SW 1271 (cell line): ENCODE data around the gene ZER1.
"Not testable (repeated sequence)": the region's sequence is repeated elsewhere in the genome, so short reads cannot be mapped to it uniquely, and the experiment has no call there.

Experiments used
- DNase-seq, 2 experiments: peaks; one replicate each; lab custom pipeline; 2025; lab: John Stamatoyannopoulos, UW

The ZER1 gene

DNA sequence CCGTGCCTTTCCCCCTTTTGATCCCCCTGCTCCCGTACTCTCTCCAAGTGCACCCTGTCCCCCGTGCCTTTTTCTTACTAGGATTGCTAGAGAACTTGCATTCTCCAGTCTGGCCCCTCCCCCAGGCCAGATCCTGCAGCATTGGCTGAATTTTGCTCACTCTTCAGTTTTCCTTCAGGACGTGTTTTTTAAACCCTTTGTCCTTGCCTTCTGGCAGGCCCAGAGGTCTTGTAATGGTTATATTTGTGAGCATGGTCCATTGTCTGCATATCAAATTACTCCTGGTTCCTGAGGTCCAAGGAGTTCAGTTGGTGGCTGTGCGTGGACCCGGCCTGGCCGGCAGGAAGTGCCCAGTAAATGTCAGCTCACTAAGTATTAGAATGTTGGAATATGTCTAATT, 15.9 kb upstream of the ZER1 start:
- no peak for DNase-seq

DNA sequence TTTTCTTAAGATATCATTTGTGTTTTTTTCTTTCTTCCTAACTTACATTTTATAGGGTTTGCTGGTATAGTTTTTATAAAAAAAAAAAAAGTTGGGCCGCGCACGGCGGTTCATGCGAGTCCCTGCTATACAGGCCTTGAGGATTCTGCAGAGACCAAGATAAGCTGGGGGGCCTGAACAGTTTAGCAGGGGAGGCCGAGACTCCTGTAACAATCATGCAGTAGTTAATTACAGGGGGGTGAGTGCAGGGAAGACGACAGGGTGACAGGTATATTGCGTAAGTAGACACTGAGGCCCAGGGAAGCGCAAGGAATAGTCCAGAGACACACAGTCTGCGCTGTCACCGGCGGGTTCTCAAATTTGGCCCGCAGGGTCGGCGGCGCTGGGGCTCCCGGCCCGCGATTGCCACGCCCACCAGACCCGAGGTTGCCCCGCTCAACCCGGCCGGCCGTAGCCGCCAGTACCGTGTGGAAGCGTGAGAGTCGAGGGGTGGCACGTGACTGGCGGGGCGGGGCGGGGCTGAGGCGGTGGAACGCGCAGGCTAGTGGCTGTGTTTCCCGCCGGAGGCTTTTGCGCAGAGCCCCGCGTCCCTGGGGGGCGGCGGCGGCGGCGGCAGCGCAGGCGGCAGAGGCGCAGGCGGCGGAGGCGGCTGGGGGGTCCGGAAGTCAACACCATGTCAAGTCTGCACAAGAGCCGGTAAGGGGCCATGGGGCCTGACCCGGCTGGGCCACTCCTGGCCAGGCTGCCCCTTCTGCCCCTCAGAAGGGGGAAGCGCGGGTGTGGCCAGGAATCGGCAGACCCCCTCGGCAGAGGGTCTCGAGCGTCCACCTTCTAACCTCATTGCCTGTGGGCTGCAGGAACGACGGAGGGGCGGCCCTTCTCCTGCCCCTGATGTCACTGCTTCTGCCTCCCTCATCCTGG, 15.2 kb upstream of the ZER1 start, which contains the start of gene TBC1D13:
TBC1D13 (plus strand) TSS at position 573 of the 921 bp plus-strand sequence; CDS start at position 674, 101 bp downstream.
- DNase-seq: peak; percentile 63 to 87

DNA sequence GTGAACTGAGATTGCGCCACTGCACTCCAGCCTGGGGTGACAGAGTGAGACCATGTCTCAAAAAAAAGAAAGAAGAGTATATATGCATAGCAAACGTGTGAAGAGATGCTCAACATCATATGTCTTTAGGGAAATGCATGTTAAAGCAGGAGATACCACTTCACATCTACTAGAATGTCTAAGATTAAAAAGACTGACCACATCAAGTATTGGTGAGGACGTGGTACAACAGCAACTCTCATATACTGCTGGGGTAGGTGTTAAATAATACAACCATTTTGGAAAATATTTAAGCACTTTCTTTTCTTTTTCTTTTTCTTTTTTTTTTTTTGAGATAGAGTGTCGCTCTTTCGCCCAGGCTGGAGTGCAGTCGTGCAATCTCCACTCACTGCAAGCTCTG, 13.7 kb upstream of the ZER1 start:
- DNase-seq: no peak

DNA sequence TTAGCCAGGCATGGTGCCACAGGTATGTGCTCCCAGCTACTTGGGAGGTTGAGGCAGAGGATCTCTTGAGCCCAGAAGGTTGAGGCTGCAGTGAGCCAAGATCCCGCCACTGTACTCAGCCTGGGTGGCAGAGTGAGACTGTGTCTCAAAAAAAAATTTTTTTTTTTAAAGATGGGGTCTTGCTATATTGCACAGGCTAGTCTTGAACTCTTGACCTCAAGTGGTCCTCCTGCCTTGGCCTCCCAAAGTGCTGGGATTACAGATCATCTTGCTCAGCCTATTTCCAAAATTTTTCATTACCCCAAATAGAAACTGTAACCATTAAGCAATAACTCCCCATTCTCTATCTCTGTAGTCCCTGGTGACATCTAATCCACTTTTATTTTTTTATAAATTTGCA, 10.9 kb upstream of the ZER1 start:
- DNase-seq: no peak

- no peak for DNase-seq
Observed at GRCh38 chr9:128781187-128782070, 9.7 kb upstream of the ZER1 start.

- DNase-seq: not testable (repeated sequence)
Observed at GRCh38 chr9:128780093-128780492, 8.4 kb upstream of the ZER1 start.

DNA sequence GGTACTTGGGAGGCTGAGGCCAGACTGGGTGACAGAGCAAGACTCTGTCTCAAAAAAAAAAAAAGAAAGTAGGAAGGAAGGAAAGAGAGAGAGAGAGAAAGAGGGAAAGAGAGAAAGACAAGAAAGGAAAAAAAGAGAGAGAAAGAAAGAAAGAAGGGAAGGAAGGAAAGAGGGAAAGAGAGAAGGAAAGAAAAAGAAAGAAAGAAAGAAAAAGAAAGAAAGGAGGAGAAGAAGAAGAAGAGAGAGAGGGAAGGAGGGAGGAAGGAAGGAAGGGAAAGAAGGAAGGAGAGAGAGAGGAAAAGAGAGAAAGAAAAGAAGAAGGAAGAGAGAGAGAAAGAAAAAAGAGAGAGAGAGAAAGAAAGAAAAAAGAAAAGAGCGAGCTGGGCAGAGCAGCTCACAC, 3.1 kb upstream of the ZER1 start:
- DNase-seq: no peak

- no peak for DNase-seq
Observed at GRCh38 chr9:128773049-128773448, 1.3 kb upstream of the ZER1 start.

- no peak for DNase-seq
Observed at GRCh38 chr9:128771094-128771721, 519 bp downstream of the ZER1 start.

DNA sequence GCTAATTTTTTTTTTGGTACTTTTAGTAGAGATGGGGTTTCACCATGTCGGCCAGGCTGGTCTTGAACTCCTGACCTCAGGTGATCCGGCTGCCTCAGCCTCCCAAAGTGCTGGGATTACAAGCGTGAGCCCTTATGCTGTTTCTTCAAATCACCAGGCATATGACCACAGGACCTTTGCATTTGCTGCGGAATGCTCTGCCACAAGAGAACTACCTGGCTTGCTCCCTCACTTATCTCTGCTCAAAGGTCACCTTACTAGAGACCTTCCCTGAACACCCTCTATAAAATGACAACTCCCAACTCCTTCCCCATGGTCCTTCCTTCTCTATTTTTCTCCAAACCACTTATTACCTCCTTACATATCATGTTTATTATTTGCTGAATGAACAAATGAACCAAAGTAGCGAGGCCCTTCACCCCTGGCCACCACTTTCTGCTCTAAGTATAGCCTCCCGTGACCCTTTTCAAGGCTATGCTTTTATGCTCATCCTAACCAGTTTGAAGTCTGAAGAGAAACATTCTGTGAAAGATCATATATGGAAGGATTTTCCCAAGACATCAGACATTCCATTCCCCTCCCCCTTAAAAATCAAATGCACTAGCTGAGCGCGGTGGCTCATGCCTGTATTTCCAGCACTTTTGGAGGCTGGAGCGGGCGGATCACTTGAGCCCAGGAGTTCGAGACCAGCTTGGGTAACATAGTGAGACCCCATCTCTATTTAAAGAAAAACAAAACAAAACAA, 1.3 kb downstream of the ZER1 start:
- DNase-seq: no peak

- no peak for DNase-seq
Observed at GRCh38 chr9:128768606-128769005, 3.1 kb downstream of the ZER1 start.

DNA sequence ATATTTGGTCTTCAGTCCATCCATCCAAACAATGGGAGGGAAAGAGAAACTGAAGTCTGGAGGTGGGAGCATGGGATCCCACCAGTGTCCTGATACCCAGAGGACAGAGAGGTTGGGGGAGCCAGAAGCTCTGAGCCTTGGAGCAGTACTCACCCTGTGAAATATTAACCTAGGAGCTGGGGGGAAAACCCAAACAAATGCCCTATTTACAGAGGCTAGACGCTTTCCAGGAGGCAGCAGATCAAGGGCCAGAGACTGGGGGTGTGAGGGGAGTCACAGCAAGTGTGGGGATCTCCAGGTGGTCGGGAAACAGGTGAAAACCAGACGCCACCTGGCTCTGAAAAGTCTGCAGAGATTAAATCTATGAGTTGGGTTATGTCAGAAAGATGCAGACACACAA, 6.2 kb downstream of the ZER1 start:
- DNase-seq: no peak

DNA sequence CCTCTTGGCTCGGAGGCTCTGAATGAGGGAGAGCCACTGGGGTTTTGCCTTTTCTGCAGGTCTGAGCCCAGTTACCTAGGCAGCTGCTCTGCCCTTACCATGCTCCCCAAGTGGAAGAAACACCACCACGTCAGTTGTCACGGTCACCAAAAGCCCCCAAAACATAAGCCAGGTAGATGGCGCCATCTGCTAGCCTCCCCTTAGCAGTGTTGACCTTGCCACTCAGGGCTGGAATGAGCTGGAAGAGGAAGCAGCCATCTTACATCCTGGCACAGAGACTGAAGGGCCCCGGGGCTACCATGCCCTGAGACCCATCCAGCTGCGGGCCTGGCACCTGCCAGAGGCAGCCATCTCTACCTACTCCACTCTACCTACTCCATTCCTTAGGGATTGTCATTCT, 7.4 kb downstream of the ZER1 start:
- no peak for DNase-seq

DNA sequence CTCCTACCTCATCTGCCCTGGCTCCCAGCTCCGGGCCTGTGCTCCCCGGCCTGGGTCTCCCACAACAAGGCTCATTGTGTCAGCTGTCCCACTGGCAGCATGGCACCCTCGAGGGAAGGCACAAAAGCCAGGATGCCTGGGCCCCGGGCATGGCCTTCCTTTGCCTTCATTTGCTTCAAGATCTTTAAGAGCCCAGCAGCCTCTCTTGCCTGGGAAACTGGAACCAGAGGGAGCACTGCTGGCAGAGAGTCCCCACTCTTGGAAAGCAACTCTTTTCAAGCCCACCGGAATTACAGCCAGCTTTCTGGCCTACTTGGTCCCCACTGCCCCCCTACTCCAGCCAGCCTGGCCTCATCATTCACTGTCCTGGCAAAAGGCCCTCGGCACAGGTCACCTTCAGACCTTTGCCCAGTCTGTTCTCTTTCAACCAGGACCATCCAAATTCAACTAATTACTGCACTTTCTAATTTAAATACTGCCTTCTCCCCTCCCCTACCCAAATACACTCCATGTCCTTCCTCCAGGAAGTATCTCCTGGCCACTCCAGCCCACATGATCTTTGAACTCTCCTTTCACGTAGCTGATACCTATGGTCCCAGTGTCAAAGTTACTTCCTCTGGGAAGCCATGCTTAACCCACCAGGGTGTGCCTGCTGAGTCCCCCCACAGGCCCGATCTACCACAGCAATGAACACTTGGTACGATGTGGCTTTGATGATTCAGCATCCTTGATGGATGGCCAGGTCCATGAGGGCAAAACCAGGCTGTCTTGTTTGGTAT, 8.9 kb downstream of the ZER1 start:
- no peak for DNase-seq

- DNase-seq: no peak
Observed at GRCh38 chr9:128757602-128758001, 14.1 kb downstream of the ZER1 start.

GRCh38 chr9:128753627-128754026, 18.1 kb downstream of the ZER1 start:
- DNase-seq: no peak

GRCh38 chr9:128750926-128751595, 20.7 kb downstream of the ZER1 start:
- no peak for DNase-seq

- no peak for DNase-seq
Observed at GRCh38 chr9:128747241-128747640, 24.5 kb downstream of the ZER1 start.

GRCh38 chr9:128743421-128743820, 28.3 kb downstream of the ZER1 start:
- no peak for DNase-seq

GRCh38 chr9:128742401-128742800, 29.3 kb downstream of the ZER1 start:
- no peak for DNase-seq
